ENCODE data around the gene NR2F1-AS1. TPM values are rescaled to one million over a fixed set of nuclear protein-coding genes. Genes with fewer than 3 reads are reported as not detected.

Gene NR2F1-AS1
- total RNA-seq, 1 experiment from 2014 or later = not detected

DNA sequence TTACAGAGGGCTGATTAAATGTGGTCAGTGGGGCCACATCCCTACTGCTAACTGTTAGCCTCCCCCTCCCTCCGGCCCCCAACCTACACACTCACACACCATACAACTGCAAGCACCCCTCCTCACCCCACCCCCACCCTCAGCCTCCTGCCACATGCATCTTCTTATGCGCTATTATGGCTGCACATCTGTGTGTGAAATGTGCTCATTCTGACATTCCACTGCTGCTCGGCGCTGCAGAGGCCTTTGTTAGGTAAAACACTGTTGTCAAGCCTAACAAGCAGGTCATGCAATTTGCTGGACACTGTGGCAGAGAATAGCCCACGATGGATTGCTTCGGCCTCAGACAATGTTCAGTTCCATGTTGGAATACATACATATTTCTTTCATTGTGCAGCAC, 173.6 kb downstream of the NR2F1-AS1 start:
- H3K27me3 ChIP-seq (replicated peaks; ENCODE audit: control insufficient read depth, insufficient read depth, low read length) = no peaks in the 10 kb centered on the region
- H3K4me3 ChIP-seq (ENCODE audit: low read depth, low read length) = no peak overlapping the region
- ChIA-PET POLR2A (no interaction called here), CTCF (no interaction called here)
- TF ChIP-seq, protein P1, sequence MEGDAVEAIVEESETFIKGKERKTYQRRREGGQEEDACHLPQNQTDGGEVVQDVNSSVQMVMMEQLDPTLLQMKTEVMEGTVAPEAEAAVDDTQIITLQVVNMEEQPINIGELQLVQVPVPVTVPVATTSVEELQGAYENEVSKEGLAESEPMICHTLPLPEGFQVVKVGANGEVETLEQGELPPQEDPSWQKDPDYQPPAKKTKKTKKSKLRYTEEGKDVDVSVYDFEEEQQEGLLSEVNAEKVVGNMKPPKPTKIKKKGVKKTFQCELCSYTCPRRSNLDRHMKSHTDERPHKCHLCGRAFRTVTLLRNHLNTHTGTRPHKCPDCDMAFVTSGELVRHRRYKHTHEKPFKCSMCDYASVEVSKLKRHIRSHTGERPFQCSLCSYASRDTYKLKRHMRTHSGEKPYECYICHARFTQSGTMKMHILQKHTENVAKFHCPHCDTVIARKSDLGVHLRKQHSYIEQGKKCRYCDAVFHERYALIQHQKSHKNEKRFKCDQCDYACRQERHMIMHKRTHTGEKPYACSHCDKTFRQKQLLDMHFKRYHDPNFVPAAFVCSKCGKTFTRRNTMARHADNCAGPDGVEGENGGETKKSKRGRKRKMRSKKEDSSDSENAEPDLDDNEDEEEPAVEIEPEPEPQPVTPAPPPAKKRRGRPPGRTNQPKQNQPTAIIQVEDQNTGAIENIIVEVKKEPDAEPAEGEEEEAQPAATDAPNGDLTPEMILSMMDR (IDR thresholded peaks at IDR 0.05; ENCODE audit: insufficient read depth in 1 of 2, low read depth in 1 of 2, low read length in 1 of 2, severe bottlenecking in 1 of 2, unreplicated experiment in 1 of 2) = no peak
- H3K4me1 ChIP-seq = no peaks in the 10 kb centered on the region
- H3K9me3 ChIP-seq = no peaks in the 10 kb centered on the region
- H3K36me3 ChIP-seq (ENCODE audit: control insufficient read depth, insufficient read depth, low read length) = no peaks in the 10 kb centered on the region
- no peak overlapping the region for H3K4me3 Mint-ChIP-seq (ENCODE audit: unreplicated experiment)
- DNase-seq = no peak
- H3K9me3 Mint-ChIP-seq (ENCODE audit: unreplicated experiment) = no peaks in the 10 kb centered on the region
- peaks cover 4% of the 10 kb centered on the region for H3K36me3 Mint-ChIP-seq (ENCODE audit: insufficient read depth, unreplicated experiment)
- no TSS peak for BruUV-seq (replicated peaks)
- intact Hi-C loops (cut with micrococcal nuclease; ENCODE audit: unreplicated experiment) = loop anchor here (10.0 kb wide), 1 partner anchor 397 kb away; no protein-coding TSS in a partner anchor
- peaks cover 2% of the 10 kb centered on the region for H3K27me3 Mint-ChIP-seq (ENCODE audit: insufficient read depth, unreplicated experiment)
- no peak overlapping the region for H3K27ac Mint-ChIP-seq (ENCODE audit: unreplicated experiment)
- H3K4me1 Mint-ChIP-seq (ENCODE audit: low read depth, unreplicated experiment) = no peaks in the 10 kb centered on the region

DNA sequence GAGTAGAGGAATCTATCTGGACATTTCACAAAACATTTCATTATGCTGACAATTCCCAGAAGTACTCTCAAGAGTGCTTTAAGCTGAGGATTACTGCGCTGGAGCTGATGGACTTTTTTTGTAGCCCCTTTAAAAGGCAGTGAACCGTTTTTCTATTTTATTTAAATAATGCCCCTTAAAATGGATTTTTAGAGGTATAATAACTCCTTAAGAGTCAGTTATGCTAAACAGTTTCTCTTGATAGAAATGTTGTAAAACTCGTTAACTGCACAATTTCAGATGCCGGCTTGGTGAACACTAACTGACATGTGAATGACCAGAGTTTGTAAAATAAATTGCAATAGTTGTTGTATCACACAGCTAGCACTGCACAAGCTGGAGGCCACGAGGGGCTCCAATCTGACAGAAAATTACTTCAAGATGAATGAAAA, 174.0 kb downstream of the NR2F1-AS1 start:
- CTCF ChIA-PET = no interaction called here
- H3K27me3 Mint-ChIP-seq (ENCODE audit: insufficient read depth, unreplicated experiment) = peaks cover 2% of the 10 kb centered on the region
- no peaks in the 10 kb centered on the region for H3K9me3 Mint-ChIP-seq (ENCODE audit: unreplicated experiment)
- no peaks in the 10 kb centered on the region for H3K4me1 Mint-ChIP-seq (ENCODE audit: low read depth, unreplicated experiment)
- BruUV-seq (replicated peaks) = no TSS peak
- DNase-seq = no peak
- no peaks in the 10 kb centered on the region for H3K9me3 ChIP-seq
- no peak overlapping the region for H3K27ac Mint-ChIP-seq (ENCODE audit: unreplicated experiment)
- H3K4me1 ChIP-seq = no peaks in the 10 kb centered on the region
- POLR2A ChIA-PET = no interaction called here
- intact Hi-C loops (cut with micrococcal nuclease; ENCODE audit: unreplicated experiment) = loop anchor here (10.0 kb wide), 1 partner anchor 398 kb away; no protein-coding TSS in a partner anchor
- peaks cover 4% of the 10 kb centered on the region for H3K36me3 Mint-ChIP-seq (ENCODE audit: insufficient read depth, unreplicated experiment)
- H3K4me3 Mint-ChIP-seq (ENCODE audit: unreplicated experiment) = no peak overlapping the region
- no peaks in the 10 kb centered on the region for H3K27me3 ChIP-seq (replicated peaks; ENCODE audit: control insufficient read depth, insufficient read depth, low read length)
- TF ChIP-seq, protein P1 (IDR thresholded peaks at IDR 0.05; ENCODE audit: insufficient read depth in 1 of 2, low read depth in 1 of 2, low read length in 1 of 2, severe bottlenecking in 1 of 2, unreplicated experiment in 1 of 2) = no peak
- no peaks in the 10 kb centered on the region for H3K36me3 ChIP-seq (ENCODE audit: control insufficient read depth, insufficient read depth, low read length)
- H3K4me3 ChIP-seq (ENCODE audit: low read depth, low read length) = no peak overlapping the region

DNA sequence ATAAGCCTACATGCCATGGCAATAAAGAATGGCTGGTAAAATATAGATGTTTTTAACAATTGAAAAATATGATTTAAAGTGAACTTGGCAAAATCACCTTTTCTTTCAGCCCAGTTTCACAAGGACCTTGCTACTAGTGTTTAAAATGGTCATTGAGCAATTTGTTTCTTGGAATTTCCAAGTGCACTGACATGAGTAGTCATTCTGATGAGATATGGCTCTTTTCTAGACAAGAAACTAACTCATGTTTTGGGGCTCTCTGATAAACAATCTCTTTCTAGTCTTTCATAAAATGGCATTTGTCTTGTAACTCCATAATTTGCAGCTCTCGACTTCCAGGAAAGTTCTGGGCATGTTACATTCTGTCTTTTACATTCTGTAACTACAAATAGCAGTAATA, 176.8 kb downstream of the NR2F1-AS1 start:
- Histone ChIP-seq H3K4me1 (no peaks in the 10 kb centered on the region), H3K4me3 (ENCODE audit: low read depth, low read length) (no peak overlapping the region), H3K36me3 (ENCODE audit: control insufficient read depth, insufficient read depth, low read length) (no peaks in the 10 kb centered on the region), H3K27me3 (replicated peaks; ENCODE audit: control insufficient read depth, insufficient read depth, low read length) (no peaks in the 10 kb centered on the region), H3K9me3 (no peaks in the 10 kb centered on the region)
- Mint-ChIP-seq H3K9me3 (ENCODE audit: unreplicated experiment) (no peaks in the 10 kb centered on the region), H3K36me3 (ENCODE audit: insufficient read depth, unreplicated experiment) (no peaks in the 10 kb centered on the region), H3K4me1 (ENCODE audit: low read depth, unreplicated experiment) (no peaks in the 10 kb centered on the region), H3K27ac (ENCODE audit: unreplicated experiment) (no peak overlapping the region), H3K4me3 (ENCODE audit: unreplicated experiment) (no peak overlapping the region), H3K27me3 (ENCODE audit: insufficient read depth, unreplicated experiment) (no peaks in the 10 kb centered on the region)
- DNase-seq = no peak
- POLR2A ChIA-PET = no interaction called here
- CTCF ChIA-PET = no interaction called here
- no TSS peak for BruUV-seq (replicated peaks)
- TF ChIP-seq, protein P1 (IDR thresholded peaks at IDR 0.05; ENCODE audit: insufficient read depth in 1 of 2, low read depth in 1 of 2, low read length in 1 of 2, severe bottlenecking in 1 of 2, unreplicated experiment in 1 of 2) = no peak
- intact Hi-C loops (cut with micrococcal nuclease; ENCODE audit: unreplicated experiment) = loop anchor here (10.0 kb wide), 1 partner anchor 401 kb away; no protein-coding TSS in a partner anchor

Measured in Caco-2 (cell line).